ENCODE results near the gene POM121C. TPM values are rescaled to one million over a fixed set of nuclear protein-coding genes. Genes with fewer than 3 reads are reported as not detected.
"Not testable (repeated sequence)": the region's sequence is repeated elsewhere in the genome, so short reads cannot be mapped to it uniquely, and the experiment has no call there.

POM121C gene
- polyA plus RNA-seq, 5 donors: 66.7 to 81.3 (median 73.2) TPM

- not testable (repeated sequence) for DNase-seq
Observed at GRCh38 chr7:75442101-75442464, 44.0 kb downstream of the POM121C start.

- not testable (repeated sequence) for DNase-seq
Observed at GRCh38 chr7:75439000-75439399, 47.1 kb downstream of the POM121C start.

- DNase-seq: not testable (repeated sequence)
Observed at GRCh38 chr7:75423481-75423880, 62.6 kb downstream of the POM121C start.

- DNase-seq: not testable (repeated sequence)
Observed at GRCh38 chr7:75421798-75422710, 64.0 kb downstream of the POM121C start.

- DNase-seq: not testable (repeated sequence)
Observed at GRCh38 chr7:75420152-75420551, 65.9 kb downstream of the POM121C start.

- not testable (repeated sequence) for DNase-seq
Observed at GRCh38 chr7:75419693-75420092, 66.4 kb downstream of the POM121C start.

GRCh38 chr7:75419210-75419609 is 66.9 kb downstream of the POM121C start:
- not testable (repeated sequence) for DNase-seq

- not testable (repeated sequence) for DNase-seq
Observed at GRCh38 chr7:75418292-75418858, 67.7 kb downstream of the POM121C start.

- DNase-seq: not testable (repeated sequence)
Observed at GRCh38 chr7:75416787-75417186, 69.3 kb downstream of the POM121C start.

- not testable (repeated sequence) for DNase-seq
Observed at GRCh38 chr7:75415829-75416373, 70.2 kb downstream of the POM121C start.

GRCh38 chr7:75415428-75415817 is 70.7 kb downstream of the POM121C start:
- not testable (repeated sequence) for DNase-seq

GRCh38 chr7:75414708-75415427 is 71.2 kb downstream of the POM121C start:
- not testable (repeated sequence) for DNase-seq

GRCh38 chr7:75414204-75414603 is 71.9 kb downstream of the POM121C start:
- not testable (repeated sequence) for DNase-seq

GRCh38 chr7:75410823-75411173 is 75.3 kb downstream of the POM121C start:
- DNase-seq: not testable (repeated sequence)

GRCh38 chr7:75409880-75410822 is 75.9 kb downstream of the POM121C start:
- not testable (repeated sequence) for DNase-seq

GRCh38 chr7:75404663-75405062 is 81.4 kb downstream of the POM121C start:
- DNase-seq: not testable (repeated sequence)

- DNase-seq: not testable (repeated sequence)
Observed at GRCh38 chr7:75403455-75404443, 82.3 kb downstream of the POM121C start.

GRCh38 chr7:75400575-75400974 is 85.5 kb downstream of the POM121C start:
- not testable (repeated sequence) for DNase-seq
